ENCODE data around the gene RAD51B.
A peak's percentile ranks its signal among the peaks of the same experiment; 100 is the strongest.

The RAD51B gene

DNA sequence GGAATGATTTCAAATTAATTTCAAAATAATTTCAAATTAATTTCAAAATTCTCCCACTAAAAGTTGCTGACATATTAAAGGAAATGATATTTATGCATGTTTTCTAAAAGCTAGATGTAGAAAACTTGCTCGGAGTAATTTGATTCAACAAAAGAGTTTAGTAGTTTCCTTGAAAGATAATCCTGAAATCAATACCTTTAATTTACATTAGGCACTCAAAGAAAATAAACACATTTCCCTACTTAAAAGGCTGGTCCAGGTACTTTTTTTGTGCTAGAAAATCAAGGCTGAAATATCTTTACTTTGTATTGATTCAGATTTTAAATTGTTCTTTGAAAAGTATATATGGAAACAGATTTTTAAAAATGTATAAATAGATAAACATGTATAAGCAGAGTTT, 370.5 kb downstream of the RAD51B start:
- Mint-ChIP-seq H3K27me3 (no peaks in the 10 kb centered on the region), H3K27ac (no peak overlapping the region), H3K9me3 (no peaks in the 10 kb centered on the region), H3K36me3 (peaks cover 7% of the 10 kb centered on the region), H3K4me1 (no peaks in the 10 kb centered on the region), H3K4me3 (no peak overlapping the region)

DNA sequence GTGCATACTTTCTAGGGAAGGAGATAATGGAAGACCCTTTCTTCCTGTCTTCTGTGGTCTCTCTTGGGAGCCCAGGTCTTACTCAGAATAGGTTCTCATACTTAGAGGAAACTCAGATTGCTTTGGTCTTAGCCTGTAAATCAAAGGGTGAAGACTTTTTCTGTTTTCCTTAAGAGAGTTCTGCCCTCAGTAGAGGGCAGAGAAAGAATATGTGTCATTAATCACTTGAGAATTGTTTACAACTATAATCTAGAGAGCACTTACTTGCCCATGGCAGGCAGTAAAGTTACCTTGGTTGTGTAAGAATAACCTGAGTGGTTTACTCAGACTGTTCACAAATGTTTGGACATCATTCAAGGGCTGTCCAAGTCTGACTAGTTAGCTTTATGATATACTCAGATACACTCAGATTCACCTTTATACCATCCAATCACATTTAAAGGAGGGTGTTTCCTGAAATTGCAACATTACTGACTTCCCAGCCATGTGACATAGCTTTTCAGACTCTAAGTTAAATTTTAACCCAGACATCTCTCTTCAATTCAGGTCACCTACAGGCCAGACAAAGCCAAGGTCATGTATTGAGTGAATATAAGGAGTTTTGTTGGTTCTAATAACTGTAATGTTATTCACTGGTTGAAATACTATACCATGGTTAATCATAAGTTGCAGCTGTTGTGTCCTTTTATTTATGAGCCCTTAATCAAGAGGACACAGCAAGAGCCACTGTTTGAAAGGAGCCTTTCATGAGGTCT, 372.2 kb downstream of the RAD51B start:
- Mint-ChIP-seq H3K4me3 (no peak overlapping the region), H3K4me1 (peaks cover 1% of the 10 kb centered on the region), H3K9me3 (no peaks in the 10 kb centered on the region), H3K27me3 (no peaks in the 10 kb centered on the region), H3K36me3 (peaks cover 7% of the 10 kb centered on the region), H3K27ac (no peak overlapping the region)

DNA sequence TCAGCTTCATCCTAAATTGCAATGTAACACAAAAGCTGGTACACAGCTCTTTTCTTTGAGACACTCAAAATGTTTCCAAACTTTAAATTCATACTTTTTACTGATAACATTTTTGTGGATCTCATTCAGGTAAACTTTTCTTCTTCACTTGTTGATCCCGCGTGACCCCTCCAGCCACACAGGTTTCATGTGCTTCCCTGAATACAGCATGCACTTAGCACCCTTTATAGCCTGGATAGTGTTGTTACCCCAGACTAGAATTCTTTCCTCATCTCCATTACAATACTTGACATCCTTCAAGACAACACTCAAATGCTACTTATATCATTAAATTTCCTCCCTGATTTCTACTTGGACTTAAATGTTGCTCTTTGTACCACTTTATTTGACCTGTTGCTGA, 373.4 kb downstream of the RAD51B start:
- Mint-ChIP-seq H3K27me3 (no peaks in the 10 kb centered on the region), H3K4me1 (peaks cover 13% of the 10 kb centered on the region), H3K4me3 (no peak overlapping the region), H3K9me3 (no peaks in the 10 kb centered on the region), H3K36me3 (peaks cover 7% of the 10 kb centered on the region), H3K27ac (no peak overlapping the region)

DNA sequence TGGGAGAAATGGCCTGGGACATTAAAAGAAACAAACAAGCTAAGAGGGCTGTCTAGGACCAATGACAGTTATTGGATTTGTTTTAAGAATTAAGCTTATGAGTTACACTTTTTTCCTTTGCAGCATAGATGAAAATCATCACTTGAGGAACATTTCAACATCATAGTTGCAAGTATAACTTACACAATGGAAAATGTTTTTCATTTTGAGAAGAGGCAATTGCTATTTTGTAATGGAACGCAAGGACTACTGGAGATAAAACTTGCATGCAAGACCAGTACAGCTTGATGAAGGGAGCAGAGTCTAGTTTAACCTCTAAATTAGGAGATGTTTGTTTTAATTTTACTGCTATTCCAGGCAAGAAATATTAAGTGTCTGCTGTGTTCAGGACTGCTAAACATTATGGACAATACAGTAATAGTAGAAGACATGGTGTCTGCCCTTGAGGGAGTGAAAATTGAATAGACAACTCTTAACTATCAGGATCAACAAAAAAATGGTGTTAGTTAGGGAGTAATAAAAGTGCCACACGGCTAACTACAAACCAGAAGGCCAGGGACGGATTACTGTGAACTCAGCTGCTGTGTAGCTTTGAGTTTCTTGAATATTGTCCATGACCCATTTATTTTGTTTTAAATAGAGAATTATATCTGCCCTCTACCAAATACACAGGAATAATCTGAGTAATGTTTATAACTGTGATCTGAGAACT, 374.5 kb downstream of the RAD51B start:
- no peak overlapping the region for H3K27ac Mint-ChIP-seq
- H3K4me1 Mint-ChIP-seq: peaks cover 19% of the 10 kb centered on the region
- H3K4me3 Mint-ChIP-seq: no peak overlapping the region
- H3K27me3 Mint-ChIP-seq: no peaks in the 10 kb centered on the region
- no peaks in the 10 kb centered on the region for H3K9me3 Mint-ChIP-seq
- H3K36me3 Mint-ChIP-seq: peaks cover 7% of the 10 kb centered on the region

DNA sequence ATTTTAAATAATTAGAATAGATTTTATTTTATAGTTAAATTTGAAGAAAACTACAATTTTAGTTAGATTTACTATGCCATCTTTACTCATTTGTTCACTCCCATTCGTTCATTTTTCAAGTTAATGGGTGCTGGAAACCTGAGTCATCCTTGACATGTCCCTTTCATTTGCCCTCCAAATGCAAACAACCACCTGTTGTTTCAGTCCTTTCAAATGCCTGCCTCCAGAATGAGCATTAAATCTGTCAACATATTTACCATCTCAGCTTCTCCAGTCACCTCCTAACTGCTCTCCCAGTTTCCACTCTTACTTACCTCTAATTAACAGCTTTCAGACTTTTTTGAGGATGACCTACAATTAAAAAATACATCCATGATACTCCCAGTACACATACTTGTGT, 375.5 kb downstream of the RAD51B start:
- Mint-ChIP-seq H3K4me1 (peaks cover 29% of the 10 kb centered on the region), H3K36me3 (peaks cover 7% of the 10 kb centered on the region), H3K27ac (no peak overlapping the region), H3K27me3 (no peaks in the 10 kb centered on the region), H3K4me3 (no peak overlapping the region), H3K9me3 (no peaks in the 10 kb centered on the region)

DNA sequence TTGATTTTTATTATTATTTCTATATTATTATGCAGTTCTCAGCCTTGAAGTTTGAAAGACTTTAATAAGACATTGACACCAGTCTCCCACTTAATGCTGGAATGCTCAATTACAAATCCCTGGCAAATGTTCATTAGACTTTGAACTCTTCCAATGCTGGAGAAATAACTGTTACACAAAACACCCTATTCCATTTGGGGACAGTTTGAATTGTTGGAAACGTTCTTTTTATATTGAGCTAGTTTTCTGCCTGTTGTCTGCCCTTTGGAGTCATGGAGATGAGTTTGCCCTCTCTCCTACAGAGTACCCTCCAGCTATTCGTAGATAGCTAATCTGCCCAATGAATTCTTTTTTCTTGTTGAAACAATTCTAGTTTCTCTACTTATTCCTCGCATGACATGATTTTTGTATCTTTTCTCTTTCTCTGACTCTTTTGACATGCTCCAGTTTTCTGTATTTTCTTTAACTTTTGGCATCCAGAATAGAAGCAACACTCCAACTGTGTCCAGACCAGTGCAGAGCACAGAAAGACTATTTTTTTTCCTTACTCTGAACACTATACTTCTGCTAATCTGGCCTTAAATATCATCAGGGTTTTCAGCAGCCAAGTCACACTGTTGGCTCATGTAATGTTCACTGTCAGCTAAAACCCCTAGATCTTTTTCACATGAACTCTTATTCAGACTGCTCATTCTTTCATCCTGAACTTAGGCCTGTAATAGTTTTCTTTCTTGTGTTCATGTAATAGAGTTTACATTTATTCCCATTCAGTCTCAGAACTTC, 379.3 kb downstream of the RAD51B start:
- Mint-ChIP-seq H3K4me3 (no peak overlapping the region), H3K27ac (no peak overlapping the region)

DNA sequence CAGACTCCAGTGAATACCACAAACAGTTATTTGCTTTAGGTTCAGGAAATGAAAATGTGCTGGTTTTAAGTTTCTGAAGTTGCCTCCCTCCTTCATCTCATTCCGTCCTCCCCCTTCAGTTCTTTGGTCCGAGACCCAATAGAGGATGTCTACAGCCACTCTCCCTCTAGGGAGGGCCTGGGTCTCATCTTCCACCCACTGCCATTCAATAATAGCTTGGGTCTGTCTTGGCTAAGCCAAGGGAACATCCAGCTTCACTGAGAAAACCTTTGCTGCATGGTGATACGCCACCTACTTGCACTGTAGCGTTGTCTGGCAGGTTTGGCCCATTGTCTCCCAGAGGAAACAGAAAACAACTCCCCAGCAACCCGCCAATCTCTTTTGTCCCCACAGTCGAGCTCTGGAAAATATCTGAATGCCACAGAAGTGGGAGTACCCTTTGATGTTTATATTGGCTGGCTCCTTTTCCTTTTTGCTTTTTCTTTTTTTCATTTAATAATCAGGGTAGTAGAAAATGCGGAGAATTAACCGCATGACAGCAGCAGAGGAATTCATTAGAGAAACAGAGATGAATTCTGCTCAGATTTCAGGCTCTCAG, 380.1 kb downstream of the RAD51B start:
- H3K4me1 Mint-ChIP-seq: peaks cover 29% of the 10 kb centered on the region
- no peaks in the 10 kb centered on the region for H3K27me3 Mint-ChIP-seq
- H3K9me3 Mint-ChIP-seq: no peaks in the 10 kb centered on the region
- H3K27ac Mint-ChIP-seq: no peak overlapping the region
- H3K36me3 Mint-ChIP-seq: peaks cover 6% of the 10 kb centered on the region
- no peak overlapping the region for H3K4me3 Mint-ChIP-seq

More for the DNA sequence above, 379.3 kb downstream of the RAD51B start:
- H3K9me3 Mint-ChIP-seq: no peaks in the 10 kb centered on the region
- H3K36me3 Mint-ChIP-seq: peaks cover 6% of the 10 kb centered on the region
- H3K27me3 Mint-ChIP-seq: no peaks in the 10 kb centered on the region
- H3K4me1 Mint-ChIP-seq: peaks cover 29% of the 10 kb centered on the region

DNA sequence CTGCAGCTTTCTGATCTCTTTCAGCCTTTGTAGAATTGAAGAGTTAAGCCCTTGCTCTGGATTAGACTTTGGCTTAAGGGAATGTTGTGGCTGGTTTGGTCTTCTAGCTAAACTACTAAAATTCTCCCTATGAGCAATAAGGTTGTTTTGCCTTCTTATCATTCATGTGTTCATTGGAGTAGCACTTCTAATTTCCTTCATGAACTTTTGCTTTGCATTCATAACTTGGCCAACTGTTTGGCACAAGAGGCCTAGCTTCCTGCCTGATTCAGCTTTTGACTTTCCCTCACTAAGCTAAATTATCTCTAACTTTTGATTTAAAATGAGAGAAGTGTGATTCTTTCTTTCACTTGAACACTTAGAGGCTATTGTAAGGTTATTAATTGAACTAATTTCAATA, 384.3 kb downstream of the RAD51B start:
- Mint-ChIP-seq H3K4me1 (peaks cover 27% of the 10 kb centered on the region), H3K36me3 (peaks cover 2% of the 10 kb centered on the region), H3K27me3 (no peaks in the 10 kb centered on the region), H3K4me3 (no peak overlapping the region), H3K9me3 (no peaks in the 10 kb centered on the region), H3K27ac (no peak overlapping the region)

DNA sequence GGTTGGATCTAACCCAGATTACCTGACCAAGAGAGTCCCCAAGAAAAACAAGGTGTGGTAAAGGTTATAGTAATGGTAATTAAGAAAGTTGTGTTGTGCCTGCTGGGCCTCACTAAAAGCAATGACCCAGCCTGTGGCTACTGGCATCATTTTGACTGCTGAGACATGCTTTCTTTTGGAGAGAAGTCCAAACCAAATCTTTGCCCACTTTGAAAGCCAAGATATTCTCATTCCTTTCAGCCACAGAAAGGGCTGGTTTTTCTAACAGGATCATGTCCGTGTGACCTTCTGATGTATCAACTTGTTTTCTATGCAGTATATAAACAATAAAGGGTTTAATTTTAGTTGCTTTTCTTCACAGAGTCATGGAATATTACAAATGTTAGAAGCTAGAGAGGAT, 388.6 kb downstream of the RAD51B start:
- Mint-ChIP-seq H3K9me3 (no peaks in the 10 kb centered on the region), H3K4me1 (peaks cover 53% of the 10 kb centered on the region), H3K36me3 (peaks cover 2% of the 10 kb centered on the region), H3K27me3 (no peaks in the 10 kb centered on the region), H3K27ac (no peak overlapping the region), H3K4me3 (no peak overlapping the region)

DNA sequence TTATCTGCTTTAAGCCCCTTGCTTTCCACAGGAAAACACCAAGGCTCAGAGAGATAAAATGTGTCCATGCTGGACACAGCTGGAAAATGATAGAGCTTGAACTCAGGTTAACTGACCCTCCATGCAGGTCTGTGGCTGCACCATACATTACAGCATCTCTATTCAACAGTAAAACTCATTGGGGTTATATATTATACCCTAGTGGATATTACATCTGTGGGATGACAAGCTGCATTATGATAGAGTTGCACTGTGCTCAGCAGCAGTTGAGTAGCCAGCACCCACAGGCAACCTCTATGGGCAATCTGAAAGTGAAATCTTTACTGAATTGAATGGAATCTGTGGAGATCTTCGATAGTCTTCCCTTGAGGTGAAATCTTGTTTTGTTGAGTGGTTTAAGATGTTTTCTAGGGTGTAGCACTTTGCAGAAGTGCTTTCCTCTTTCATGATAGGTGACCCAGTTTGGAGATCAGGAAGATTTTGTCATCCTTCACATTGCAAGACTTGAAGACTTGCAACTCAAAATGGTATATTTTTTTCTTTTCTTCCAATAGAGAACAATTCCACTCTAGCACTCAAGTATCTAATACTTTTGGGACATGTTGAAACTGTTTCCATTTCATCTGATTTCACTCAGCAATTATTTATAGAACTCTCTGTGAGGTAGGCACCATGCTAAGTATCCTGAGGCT, 389.2 kb downstream of the RAD51B start:
- Mint-ChIP-seq H3K4me3 (peak overlapping the region; percentile 39), H3K27ac (no peak overlapping the region), H3K36me3 (peaks cover 2% of the 10 kb centered on the region), H3K9me3 (no peaks in the 10 kb centered on the region), H3K27me3 (no peaks in the 10 kb centered on the region), H3K4me1 (peaks cover 58% of the 10 kb centered on the region)

DNA sequence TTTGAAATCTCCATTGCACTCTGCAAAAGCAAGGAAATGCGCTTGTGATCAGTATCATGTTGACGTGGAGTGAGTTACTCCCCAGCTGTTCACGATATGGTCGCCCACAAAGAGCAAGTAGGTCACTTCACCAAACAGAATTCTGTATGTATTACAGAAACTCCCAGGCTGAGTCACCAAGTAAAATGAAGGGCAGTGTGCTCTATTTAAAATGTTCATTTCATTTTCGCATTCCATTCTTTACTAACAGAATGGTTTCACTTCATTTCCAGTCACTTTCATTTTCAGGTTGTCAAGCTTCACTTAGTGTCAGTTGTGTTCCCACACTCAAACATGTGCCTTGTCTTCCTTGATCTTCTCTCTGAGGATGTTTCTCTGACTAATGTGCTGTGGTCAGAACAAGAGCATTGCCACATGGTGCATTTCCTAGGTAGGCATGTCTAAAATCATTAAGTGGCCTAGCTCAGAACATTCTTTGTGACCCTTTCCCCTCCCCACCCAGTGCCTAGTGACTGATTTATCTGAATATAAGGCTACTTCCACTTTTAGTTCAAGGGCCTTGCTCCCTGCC, 391.2 kb downstream of the RAD51B start:
- Mint-ChIP-seq H3K36me3 (peaks cover 2% of the 10 kb centered on the region), H3K9me3 (no peaks in the 10 kb centered on the region), H3K27ac (peak overlapping the region; percentile 93), H3K4me1 (peaks cover 58% of the 10 kb centered on the region), H3K4me3 (peak overlapping the region; percentile 82), H3K27me3 (no peaks in the 10 kb centered on the region)

DNA sequence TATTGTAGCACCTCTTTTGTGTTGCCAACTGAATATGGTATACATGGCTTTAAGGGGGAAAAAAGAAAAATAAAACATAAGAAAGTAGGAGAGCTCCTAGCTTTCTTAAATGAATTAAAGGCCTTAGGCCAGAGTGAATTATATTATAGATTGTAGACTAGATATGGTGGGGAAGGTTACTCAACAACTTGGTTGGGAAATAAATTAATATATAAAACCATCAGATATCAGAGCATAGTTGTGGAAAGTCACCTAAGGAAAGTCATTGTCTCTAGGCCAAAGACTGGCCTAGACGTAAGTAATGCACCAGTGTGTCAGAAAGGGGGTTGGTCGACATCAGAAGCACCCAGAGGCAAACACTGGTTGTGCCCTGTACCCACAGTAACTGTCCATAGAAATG, 391.8 kb downstream of the RAD51B start:
- peak overlapping the region; percentile 93 for H3K27ac Mint-ChIP-seq
- no peaks in the 10 kb centered on the region for H3K27me3 Mint-ChIP-seq
- peak overlapping the region; percentile 43 for H3K4me3 Mint-ChIP-seq
- peaks cover 58% of the 10 kb centered on the region for H3K4me1 Mint-ChIP-seq
- H3K36me3 Mint-ChIP-seq: peaks cover 2% of the 10 kb centered on the region
- no peaks in the 10 kb centered on the region for H3K9me3 Mint-ChIP-seq

DNA sequence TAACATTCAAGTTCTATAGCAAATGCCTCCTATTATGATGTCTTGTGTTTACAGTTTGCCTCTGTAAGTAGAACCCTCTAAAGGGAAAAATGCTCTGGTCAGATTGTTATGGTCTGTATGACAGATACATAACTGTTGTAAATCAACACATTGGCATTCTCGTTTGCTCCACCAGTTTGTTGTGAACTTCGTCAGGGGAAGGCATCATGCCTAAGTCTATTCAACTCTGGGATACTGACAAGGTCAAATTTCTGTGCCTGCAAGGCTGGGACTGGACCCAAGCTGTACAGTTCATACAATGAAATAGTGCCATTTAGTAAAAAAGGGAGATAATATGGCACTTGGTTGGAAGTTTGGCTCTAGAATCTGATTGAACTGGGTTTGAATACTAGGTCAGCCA, 392.3 kb downstream of the RAD51B start:
- Mint-ChIP-seq H3K4me3 (no peak overlapping the region), H3K9me3 (no peaks in the 10 kb centered on the region), H3K27me3 (no peaks in the 10 kb centered on the region), H3K4me1 (peaks cover 58% of the 10 kb centered on the region), H3K27ac (no peak overlapping the region), H3K36me3 (peaks cover 2% of the 10 kb centered on the region)

DNA sequence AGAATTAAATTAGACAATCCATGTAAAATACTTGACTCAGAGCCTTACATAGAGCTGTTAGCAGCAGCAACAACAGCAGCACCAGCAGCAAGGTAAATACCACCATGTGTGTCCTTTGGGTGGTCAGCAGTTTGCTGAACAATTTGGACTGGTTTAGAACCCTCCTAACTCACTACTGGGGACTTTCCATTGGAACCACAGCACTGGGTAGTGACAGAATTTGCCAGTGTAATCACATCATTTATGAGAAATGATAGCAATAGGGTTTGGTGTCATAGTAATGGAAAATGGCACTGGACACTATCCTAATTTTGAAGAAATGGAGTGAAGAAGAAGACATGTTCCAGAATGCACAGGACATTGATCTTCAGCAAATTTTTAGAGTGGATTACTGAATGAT, 392.8 kb downstream of the RAD51B start:
- Mint-ChIP-seq H3K27ac (no peak overlapping the region), H3K27me3 (no peaks in the 10 kb centered on the region), H3K4me1 (peaks cover 55% of the 10 kb centered on the region), H3K4me3 (no peak overlapping the region), H3K36me3 (peaks cover 2% of the 10 kb centered on the region), H3K9me3 (no peaks in the 10 kb centered on the region)

DNA sequence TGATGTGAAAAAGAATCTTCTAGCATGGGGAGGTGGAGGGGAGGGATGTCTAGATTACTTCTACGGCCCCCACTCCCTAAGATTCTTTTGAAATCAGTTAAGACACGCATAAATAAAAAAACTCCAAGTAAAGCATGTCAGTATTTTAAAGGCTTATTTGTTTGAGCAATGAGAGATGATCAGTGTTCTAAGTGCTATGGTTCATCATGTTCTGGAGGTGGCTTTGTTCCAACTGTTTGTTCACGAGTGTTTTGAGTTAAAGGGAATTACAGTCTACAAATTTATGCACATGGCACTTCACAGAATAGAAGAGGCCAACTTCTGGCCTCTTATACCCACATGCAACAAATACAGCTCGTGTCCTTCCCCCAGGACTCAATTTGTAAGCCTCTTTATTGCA, 394.9 kb downstream of the RAD51B start:
- no peaks in the 10 kb centered on the region for H3K9me3 Mint-ChIP-seq
- no peaks in the 10 kb centered on the region for H3K27me3 Mint-ChIP-seq
- no peak overlapping the region for H3K27ac Mint-ChIP-seq
- peaks cover 39% of the 10 kb centered on the region for H3K4me1 Mint-ChIP-seq
- H3K4me3 Mint-ChIP-seq: no peak overlapping the region
- H3K36me3 Mint-ChIP-seq: peaks cover 4% of the 10 kb centered on the region
